Measurements from ENCODE around the gene MED13L. TPM values are rescaled to one million over a fixed set of nuclear protein-coding genes. Genes with fewer than 3 reads are reported as not detected.

Gene MED13L
- total RNA-seq, 1 donor from 2014 or later = 89.0 TPM

GRCh38 chr12:115943630-115944391 is 333.7 kb downstream of the MED13L start:
- Mint-ChIP-seq H3K27me3 (ENCODE audit: low read depth) (no peaks in the 10 kb centered on the region), H3K4me3 (no peak overlapping the region), H3K4me1 (peaks cover 9% of the 10 kb centered on the region), H3K27ac (ENCODE audit: unreplicated experiment) (no peak overlapping the region), H3K36me3 (ENCODE audit: low read depth) (peaks cover 5% of the 10 kb centered on the region), H3K9me3 (peaks cover under 1% of the 10 kb centered on the region)
- no peak for TF ChIP-seq CTCF (conservative IDR thresholded peaks at IDR 0.05)
- DNase-seq (ENCODE audit: low read depth, low spot score) = no peak

GRCh38 chr12:115943310-115943629 is 334.2 kb downstream of the MED13L start:
- Mint-ChIP-seq H3K27me3 (ENCODE audit: low read depth) (no peaks in the 10 kb centered on the region), H3K27ac (ENCODE audit: unreplicated experiment) (no peak overlapping the region), H3K9me3 (peaks cover 5% of the 10 kb centered on the region), H3K4me1 (peaks cover 9% of the 10 kb centered on the region), H3K36me3 (ENCODE audit: low read depth) (peaks cover 6% of the 10 kb centered on the region), H3K4me3 (no peak overlapping the region)
- no peak for DNase-seq (ENCODE audit: low read depth, low spot score)
- TF ChIP-seq CTCF (conservative IDR thresholded peaks at IDR 0.05) = no peak

GRCh38 chr12:115942346-115942745 is 335.1 kb downstream of the MED13L start:
- Mint-ChIP-seq H3K9me3 (peaks cover 5% of the 10 kb centered on the region), H3K36me3 (ENCODE audit: low read depth) (peaks cover 6% of the 10 kb centered on the region), H3K27ac (ENCODE audit: unreplicated experiment) (no peak overlapping the region), H3K4me3 (no peak overlapping the region), H3K27me3 (ENCODE audit: low read depth) (no peaks in the 10 kb centered on the region), H3K4me1 (peaks cover 9% of the 10 kb centered on the region)
- no peak for TF ChIP-seq CTCF (conservative IDR thresholded peaks at IDR 0.05)
- DNase-seq (ENCODE audit: low read depth, low spot score) = no peak

GRCh38 chr12:115941362-115941761 is 336.1 kb downstream of the MED13L start:
- TF ChIP-seq CTCF (conservative IDR thresholded peaks at IDR 0.05) = no peak
- Mint-ChIP-seq H3K4me1 (peaks cover 9% of the 10 kb centered on the region), H3K4me3 (no peak overlapping the region), H3K27ac (ENCODE audit: unreplicated experiment) (no peak overlapping the region), H3K36me3 (ENCODE audit: low read depth) (peaks cover 8% of the 10 kb centered on the region), H3K27me3 (ENCODE audit: low read depth) (no peaks in the 10 kb centered on the region), H3K9me3 (peaks cover 8% of the 10 kb centered on the region)
- DNase-seq (ENCODE audit: low read depth, low spot score) = no peak

- Mint-ChIP-seq H3K4me3 (no peak overlapping the region), H3K27ac (ENCODE audit: unreplicated experiment) (no peak overlapping the region), H3K36me3 (ENCODE audit: low read depth) (peaks cover 8% of the 10 kb centered on the region), H3K4me1 (peaks cover 3% of the 10 kb centered on the region), H3K9me3 (peaks cover 8% of the 10 kb centered on the region), H3K27me3 (ENCODE audit: low read depth) (no peaks in the 10 kb centered on the region)
- no peak for DNase-seq (ENCODE audit: low read depth, low spot score)
- no peak for TF ChIP-seq CTCF (conservative IDR thresholded peaks at IDR 0.05)
These were observed 338.6 kb downstream of the MED13L start for GRCh38 chr12:115938794-115939377.

All from neural crest cell (in vitro differentiated cells).